Caco-2 (cell line): ENCODE data around the gene FAM114A2. TPM values are rescaled to one million over a fixed set of nuclear protein-coding genes. Genes with fewer than 3 reads are reported as not detected.

Source experiments
- BruUV-seq: library from RNA; stranded (reverse); fragments of 400-500 nt; replicated peaks from 2 replicates; lab custom pipeline; 2021; lab: Mats Ljungman, UMichigan
- CTCF ChIA-PET: fragments of 300-600 bp; sonication (Branson Sonifier 250); formaldehyde crosslinking; loops from one replicate; lab custom pipeline; 2022; ENCODE audit warnings: antibody characterized with exemption; lab: Charles Lee
- POLR2A ChIA-PET: fragments of 300-600 bp; sonication (Branson Sonifier 250); formaldehyde crosslinking; loops from one replicate; lab custom pipeline; 2022; ENCODE audit warnings: antibody characterized with exemption; lab: Charles Lee
- DNase-seq, 2 experiments: peaks; one replicate each; pipeline versions ENCODE4 v3.0.0 to v3.0.0-alpha.2; 2020 to 2022
- H3K27me3 ChIP-seq: replicated peaks from 2 replicates; pipeline ENCODE4 v1.6.0; 2011; ENCODE audit warnings: low read length; ENCODE audit not compliant: control insufficient read depth, insufficient read depth
- H3K36me3 ChIP-seq: 2 replicates; pipeline ENCODE4 v1.5.1; 2011; ENCODE audit warnings: low read length; ENCODE audit not compliant: control insufficient read depth, insufficient read depth
- H3K4me1 ChIP-seq: fragments of 250-450 bp; sonication (Bioruptor Pico); 2 replicates; pipeline ENCODE4 v1.5.1; 2020; ENCODE audit warnings: mild to moderate bottlenecking
- H3K4me3 ChIP-seq: 2 replicates; pipeline ENCODE4 v1.5.1; 2011; ENCODE audit warnings: low read depth, mild to moderate bottlenecking, control low read depth, low read length
- H3K9me3 ChIP-seq: fragments of 250-450 bp; sonication (Bioruptor Pico); 2 replicates; pipeline ENCODE4 v1.5.1; 2020; ENCODE audit warnings: mild to moderate bottlenecking, moderate library complexity
- H3K27ac Mint-ChIP-seq: one replicate; pipeline ENCODE4 v1.8.0; 2022; ENCODE audit warnings: mixed read lengths; ENCODE audit not compliant: unreplicated experiment
- H3K27me3 Mint-ChIP-seq: one replicate; pipeline ENCODE4 v1.8.0; 2022; ENCODE audit warnings: mixed read lengths; ENCODE audit not compliant: insufficient read depth, unreplicated experiment
- H3K36me3 Mint-ChIP-seq: one replicate; pipeline ENCODE4 v1.8.0; 2022; ENCODE audit warnings: mild to moderate bottlenecking, mixed read lengths; ENCODE audit not compliant: insufficient read depth, unreplicated experiment
- H3K4me1 Mint-ChIP-seq: one replicate; pipeline ENCODE4 v1.8.0; 2022; ENCODE audit warnings: low read depth, mixed read lengths; ENCODE audit not compliant: unreplicated experiment
- H3K4me3 Mint-ChIP-seq: one replicate; pipeline ENCODE4 v1.8.0; 2022; ENCODE audit warnings: mild to moderate bottlenecking, moderate library complexity, mixed read lengths; ENCODE audit not compliant: unreplicated experiment
- H3K9me3 Mint-ChIP-seq: one replicate; pipeline ENCODE4 v1.8.0; 2022; ENCODE audit warnings: mixed read lengths; ENCODE audit not compliant: unreplicated experiment
- CTCF ChIP-seq, 2 experiments: fragments of 200-600 bp in 1 of 2; IDR thresholded peaks; 1 replicate in 1 of 2; 2 replicates in 1 of 2; pipeline versions ENCODE4 v1.5.1 to v1.8.0; 2011 to 2022; ENCODE audit warnings: antibody characterized with exemption in 1 of 2, control low read depth in 1 of 2, inconsistent platforms in 1 of 2, low read depth in 1 of 2, low read length in 1 of 2, mild to moderate bottlenecking in 1 of 2, moderate library complexity in 1 of 2; ENCODE audit not compliant: insufficient read depth in 1 of 2, severe bottlenecking in 1 of 2, unreplicated experiment in 1 of 2
- intact Hi-C: fragments of 100-400 bp; cut with micrococcal nuclease; formaldehyde crosslinking; loops from one replicate; pipeline ENCODE4 v1.10.0; 2022; ENCODE audit not compliant: unreplicated experiment
- total RNA-seq: library from RNA; stranded (reverse); gene quantifications from 2 replicates; pipeline ENCODE4 v1.2.3, GENCODE V29; 2022

The FAM114A2 gene
- total RNA-seq, 1 experiment from 2014 or later, result 15.6 TPM

GRCh38 chr5:153983885-153984284, 54.8 kb downstream of the FAM114A2 start:
- TF ChIP-seq CTCF (IDR thresholded peaks at IDR 0.05; ENCODE audit: insufficient read depth in 1 of 2, low read depth in 1 of 2, low read length in 1 of 2, severe bottlenecking in 1 of 2, unreplicated experiment in 1 of 2), result no peak
- no peak overlapping the region for H3K4me3 ChIP-seq
- intact Hi-C loops, result no loop called here
- H3K27me3 Mint-ChIP-seq, result no peaks in the 10 kb centered on the region
- no peaks in the 10 kb centered on the region for H3K9me3 ChIP-seq
- no peaks in the 10 kb centered on the region for H3K36me3 Mint-ChIP-seq
- no peaks in the 10 kb centered on the region for H3K36me3 ChIP-seq
- ChIA-PET POLR2A (no interaction called here), CTCF (no interaction called here)
- no peaks in the 10 kb centered on the region for H3K27me3 ChIP-seq
- no peaks in the 10 kb centered on the region for H3K4me1 ChIP-seq
- no TSS peak for BruUV-seq
- no peak overlapping the region for H3K4me3 Mint-ChIP-seq
- no peak for DNase-seq
- no peaks in the 10 kb centered on the region for H3K9me3 Mint-ChIP-seq
- H3K4me1 Mint-ChIP-seq, result no peaks in the 10 kb centered on the region
- no peak overlapping the region for H3K27ac Mint-ChIP-seq

GRCh38 chr5:153981905-153982605, 56.7 kb downstream of the FAM114A2 start:
- no TSS peak for BruUV-seq
- DNase-seq, result no peak
- Mint-ChIP-seq H3K36me3 (no peaks in the 10 kb centered on the region), H3K4me1 (no peaks in the 10 kb centered on the region), H3K27ac (no peak overlapping the region), H3K9me3 (no peaks in the 10 kb centered on the region), H3K27me3 (no peaks in the 10 kb centered on the region), H3K4me3 (no peak overlapping the region)
- Histone ChIP-seq H3K27me3 (no peaks in the 10 kb centered on the region), H3K4me3 (no peak overlapping the region), H3K36me3 (no peaks in the 10 kb centered on the region), H3K9me3 (no peaks in the 10 kb centered on the region), H3K4me1 (no peaks in the 10 kb centered on the region)
- POLR2A ChIA-PET, result no interaction called here
- intact Hi-C loops, result no loop called here
- no peak for TF ChIP-seq CTCF (IDR thresholded peaks at IDR 0.05; ENCODE audit: insufficient read depth in 1 of 2, low read depth in 1 of 2, low read length in 1 of 2, severe bottlenecking in 1 of 2, unreplicated experiment in 1 of 2)
- CTCF ChIA-PET, result no interaction called here

GRCh38 chr5:153979028-153979783, 59.5 kb downstream of the FAM114A2 start:
- Mint-ChIP-seq H3K36me3 (no peaks in the 10 kb centered on the region), H3K27ac (no peak overlapping the region), H3K27me3 (peaks cover 3% of the 10 kb centered on the region), H3K4me1 (no peaks in the 10 kb centered on the region), H3K4me3 (no peak overlapping the region), H3K9me3 (no peaks in the 10 kb centered on the region)
- H3K9me3 ChIP-seq, result no peaks in the 10 kb centered on the region
- CTCF ChIA-PET, result no interaction called here
- no peak for TF ChIP-seq CTCF (IDR thresholded peaks at IDR 0.05; ENCODE audit: insufficient read depth in 1 of 2, low read depth in 1 of 2, low read length in 1 of 2, severe bottlenecking in 1 of 2, unreplicated experiment in 1 of 2)
- H3K27me3 ChIP-seq, result no peaks in the 10 kb centered on the region
- DNase-seq, result no peak
- H3K4me1 ChIP-seq, result no peaks in the 10 kb centered on the region
- H3K36me3 ChIP-seq, result no peaks in the 10 kb centered on the region
- no peak overlapping the region for H3K4me3 ChIP-seq
- POLR2A ChIA-PET, result no interaction called here
- no TSS peak for BruUV-seq
- intact Hi-C loops, result no loop called here
